ENCODE data around the gene ZNF883.

The ZNF883 gene

DNA sequence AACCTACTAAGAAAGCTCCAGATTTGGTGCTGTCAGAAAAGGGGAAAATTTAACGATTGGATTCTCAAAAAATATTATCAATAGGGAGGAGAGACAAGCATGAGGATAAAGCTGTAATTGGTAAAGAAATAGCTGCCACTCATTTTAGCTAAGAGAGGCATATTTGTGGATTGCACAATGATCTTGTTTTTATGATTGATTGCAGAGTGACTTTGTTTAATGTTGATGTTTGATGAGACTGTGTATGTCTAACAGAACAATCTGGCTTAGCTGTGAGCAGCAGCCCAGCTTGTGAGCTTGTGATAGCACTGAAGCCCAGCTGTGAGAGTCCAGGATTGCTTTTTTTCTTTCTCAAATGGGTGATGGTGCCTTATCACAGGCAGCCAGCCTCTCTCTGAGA is 56.4 kb downstream of the ZNF883 start:
- TF ChIP-seq, protein P1, sequence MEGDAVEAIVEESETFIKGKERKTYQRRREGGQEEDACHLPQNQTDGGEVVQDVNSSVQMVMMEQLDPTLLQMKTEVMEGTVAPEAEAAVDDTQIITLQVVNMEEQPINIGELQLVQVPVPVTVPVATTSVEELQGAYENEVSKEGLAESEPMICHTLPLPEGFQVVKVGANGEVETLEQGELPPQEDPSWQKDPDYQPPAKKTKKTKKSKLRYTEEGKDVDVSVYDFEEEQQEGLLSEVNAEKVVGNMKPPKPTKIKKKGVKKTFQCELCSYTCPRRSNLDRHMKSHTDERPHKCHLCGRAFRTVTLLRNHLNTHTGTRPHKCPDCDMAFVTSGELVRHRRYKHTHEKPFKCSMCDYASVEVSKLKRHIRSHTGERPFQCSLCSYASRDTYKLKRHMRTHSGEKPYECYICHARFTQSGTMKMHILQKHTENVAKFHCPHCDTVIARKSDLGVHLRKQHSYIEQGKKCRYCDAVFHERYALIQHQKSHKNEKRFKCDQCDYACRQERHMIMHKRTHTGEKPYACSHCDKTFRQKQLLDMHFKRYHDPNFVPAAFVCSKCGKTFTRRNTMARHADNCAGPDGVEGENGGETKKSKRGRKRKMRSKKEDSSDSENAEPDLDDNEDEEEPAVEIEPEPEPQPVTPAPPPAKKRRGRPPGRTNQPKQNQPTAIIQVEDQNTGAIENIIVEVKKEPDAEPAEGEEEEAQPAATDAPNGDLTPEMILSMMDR (IDR thresholded peaks at IDR 0.05; ENCODE audit: extremely low read depth, missing control alignments), result no peak
- DNase-seq (ENCODE audit: low spot score), result no peak

DNA sequence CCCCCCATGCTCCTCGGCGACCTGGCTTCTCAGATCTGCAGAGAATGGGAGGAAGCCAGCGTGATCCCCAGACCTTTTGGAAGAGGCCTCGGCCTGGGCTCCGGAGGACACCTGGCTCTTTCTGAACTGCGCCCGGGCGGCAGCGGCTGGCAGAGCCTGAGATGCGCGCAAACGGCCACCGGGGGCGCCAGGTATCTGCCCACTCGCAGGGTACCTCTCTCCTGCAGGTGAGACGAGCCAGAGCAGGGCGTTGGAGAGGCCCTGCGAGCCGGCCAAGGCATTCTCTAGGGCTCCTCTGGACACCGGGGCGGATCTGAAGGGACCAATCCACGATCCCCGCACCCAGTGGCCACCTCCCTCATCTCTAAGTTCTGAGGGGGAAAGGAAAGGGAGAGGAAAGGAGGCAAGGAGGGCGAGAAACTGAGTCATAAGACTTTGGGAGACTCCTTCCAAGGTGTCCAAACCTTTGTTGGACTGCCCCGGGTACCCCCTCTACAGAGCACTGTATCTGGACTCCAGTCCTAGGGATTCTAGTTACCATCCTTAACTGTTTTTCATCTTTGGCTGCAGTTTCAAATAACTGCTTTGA is 66.3 kb downstream of the ZNF883 start:
- DNase-seq (ENCODE audit: low spot score), result no peak
- TF ChIP-seq, protein P1 (IDR thresholded peaks at IDR 0.05; ENCODE audit: extremely low read depth, missing control alignments), result no peak

DNA sequence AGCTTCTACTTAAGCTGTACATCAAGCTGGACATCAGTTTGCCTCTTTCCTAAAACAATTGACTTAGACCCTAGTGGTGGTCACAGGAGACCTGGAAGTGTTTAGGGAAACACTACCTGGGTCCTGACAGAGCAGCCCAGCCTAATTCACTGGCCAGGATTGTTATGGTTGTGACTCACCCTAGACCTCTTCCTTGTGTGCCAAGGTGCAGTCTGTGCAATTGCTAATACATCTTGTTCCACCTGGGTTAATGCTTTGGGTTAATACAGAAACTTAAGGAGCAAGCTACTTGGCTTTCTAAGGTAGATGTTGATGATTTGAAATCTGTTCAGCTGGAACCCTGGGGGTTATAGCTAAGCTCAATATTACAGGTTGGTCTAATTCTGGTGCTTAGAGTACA is 72.6 kb downstream of the ZNF883 start:
- TF ChIP-seq, protein P1 (IDR thresholded peaks at IDR 0.05; ENCODE audit: extremely low read depth, missing control alignments), result no peak
- no peak for DNase-seq (ENCODE audit: low spot score)

DNA sequence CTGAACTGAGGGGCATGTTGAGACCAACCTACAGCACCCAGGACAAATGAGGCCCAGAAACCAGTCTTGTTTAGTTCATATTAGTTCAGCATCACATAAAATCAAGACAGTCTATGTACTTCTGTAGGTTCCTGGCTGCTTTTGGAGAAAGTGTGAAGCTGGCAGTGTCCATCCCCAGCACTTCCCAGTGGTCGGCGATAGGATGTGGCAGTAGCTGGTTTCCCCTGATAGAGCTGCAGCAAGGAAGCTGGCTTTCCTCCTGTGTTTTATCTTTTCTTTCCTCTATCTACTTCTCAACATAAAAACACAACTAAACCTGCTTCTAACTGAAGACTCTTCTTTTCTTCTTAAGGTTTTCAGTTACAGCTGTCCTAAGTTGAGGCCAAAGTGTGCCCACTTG is 78.3 kb downstream of the ZNF883 start:
- TF ChIP-seq, protein P1 (IDR thresholded peaks at IDR 0.05; ENCODE audit: extremely low read depth, missing control alignments), result no peak
- no peak for DNase-seq (ENCODE audit: low spot score)

DNA sequence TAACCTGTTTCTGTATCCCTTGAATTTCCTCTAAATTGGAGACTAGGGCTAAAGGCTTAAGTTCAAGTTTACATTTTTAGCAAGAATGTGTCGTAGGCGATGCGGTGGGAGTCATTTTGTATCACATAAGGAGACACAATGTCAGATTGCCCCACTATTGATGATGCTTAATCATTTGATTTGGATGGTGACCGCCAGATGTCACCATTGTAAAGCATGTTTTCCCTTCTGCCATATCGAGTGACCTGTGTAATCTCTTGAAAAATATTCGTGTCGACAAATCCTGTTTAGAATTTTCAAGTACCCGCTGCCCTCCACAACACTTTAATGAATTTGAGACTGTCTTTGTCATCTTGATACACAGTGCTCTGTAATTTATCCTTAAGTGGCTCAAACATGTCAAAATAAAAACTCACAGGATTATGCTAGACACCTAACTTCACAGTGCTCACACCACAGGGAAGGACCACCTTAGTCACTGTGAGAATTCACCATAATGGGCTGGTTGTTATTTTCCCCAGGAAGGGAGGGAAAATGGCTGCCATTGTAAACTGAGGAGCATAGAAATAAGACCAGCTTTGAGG is 86.8 kb downstream of the ZNF883 start:
- peak; percentile 34 for DNase-seq (ENCODE audit: low spot score)
- TF ChIP-seq, protein P1 (IDR thresholded peaks at IDR 0.05; ENCODE audit: extremely low read depth, missing control alignments), result no peak

DNA sequence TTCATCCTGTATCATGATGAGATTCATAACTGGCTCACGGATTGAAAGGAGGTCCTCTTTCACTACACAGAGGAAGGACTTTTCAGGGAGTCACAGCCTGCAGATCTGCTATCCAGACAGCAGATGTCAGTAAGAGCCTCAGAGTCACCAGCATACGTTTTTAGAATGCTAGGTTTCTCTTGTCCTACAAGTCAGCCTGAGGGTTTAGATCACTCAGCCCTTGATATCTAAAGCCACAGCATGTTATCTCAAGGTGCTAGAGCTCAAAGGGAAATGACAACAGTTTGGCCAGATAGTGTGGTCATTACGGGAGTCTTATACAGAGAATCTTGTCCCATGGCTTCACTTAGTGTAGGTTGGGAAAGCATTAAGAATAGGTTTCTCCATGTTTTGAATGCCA is 90.4 kb downstream of the ZNF883 start:
- DNase-seq (ENCODE audit: low spot score), result peak; percentile 34
- TF ChIP-seq, protein P1 (IDR thresholded peaks at IDR 0.05; ENCODE audit: extremely low read depth, missing control alignments), result peak; percentile 35

DNA sequence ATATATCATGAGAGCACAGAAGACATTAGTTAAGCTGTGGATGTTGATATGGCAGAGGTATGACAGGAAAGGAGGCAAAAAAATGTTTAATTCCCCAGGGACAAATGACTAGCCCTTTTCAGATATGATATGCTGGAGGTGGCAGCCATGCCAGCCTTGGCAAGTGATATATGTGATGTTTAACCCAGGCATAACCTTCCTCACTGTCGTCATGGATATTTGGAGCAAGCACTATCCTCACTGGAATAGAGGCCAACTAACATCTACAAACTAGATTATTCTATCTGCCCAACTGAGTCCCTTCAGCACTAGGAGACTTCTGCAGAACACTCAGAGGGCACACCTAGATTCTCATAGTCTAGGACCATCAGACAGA is 94.0 kb downstream of the ZNF883 start:
- TF ChIP-seq, protein P1 (IDR thresholded peaks at IDR 0.05; ENCODE audit: extremely low read depth, missing control alignments), result no peak

More for the DNA sequence above, 94.0 kb downstream of the ZNF883 start:
- no peak for DNase-seq (ENCODE audit: low spot score)
